Subcutaneous adipose tissue (tissue), 4 donors: ENCODE measurements around the gene ATXN1. TPM values are rescaled to one million over a fixed set of nuclear protein-coding genes. Genes with fewer than 3 reads are reported as not detected.

Source experiments
- total RNA-seq, 4 donors: library from RNA; depleted of rRNA; stranded (reverse); fragments of >200 nt; gene quantifications; one replicate each; pipeline ENCODE4 v1.1.0, GENCODE V29; 2016
- TF ChIP-seq, protein P1 (sequence below): fragments of 450-650 bp; IDR thresholded peaks from one replicate; pipeline ENCODE4 v1.5.1; 2016; ENCODE audit warnings: low read depth, mild to moderate bottlenecking, control low read depth, antibody characterized with exemption, moderate library complexity

Gene ATXN1
- total RNA-seq, 4 donors from 2014 or later = 27.1 to 35.6 (median 35.1) TPM

DNA sequence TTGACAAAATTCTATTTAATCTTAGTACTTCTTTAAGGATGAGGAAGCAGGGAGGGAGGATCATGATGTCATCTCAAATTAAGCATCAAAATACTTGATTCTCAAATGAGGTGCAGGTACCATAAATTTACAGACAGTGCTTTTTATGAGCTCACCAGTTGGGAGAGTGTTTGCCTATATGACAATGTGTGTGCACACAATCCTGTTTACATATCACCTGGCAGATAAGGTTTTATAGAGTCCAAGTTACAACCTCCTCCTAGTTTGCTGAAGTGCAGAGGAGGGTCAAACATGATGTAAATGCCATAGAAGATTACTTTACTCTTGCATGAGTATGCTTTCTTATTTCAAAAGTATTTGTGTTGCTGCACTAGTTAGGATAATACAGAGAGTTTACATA is 6.4 kb downstream of the ATXN1 start:
- TF ChIP-seq, protein P1, sequence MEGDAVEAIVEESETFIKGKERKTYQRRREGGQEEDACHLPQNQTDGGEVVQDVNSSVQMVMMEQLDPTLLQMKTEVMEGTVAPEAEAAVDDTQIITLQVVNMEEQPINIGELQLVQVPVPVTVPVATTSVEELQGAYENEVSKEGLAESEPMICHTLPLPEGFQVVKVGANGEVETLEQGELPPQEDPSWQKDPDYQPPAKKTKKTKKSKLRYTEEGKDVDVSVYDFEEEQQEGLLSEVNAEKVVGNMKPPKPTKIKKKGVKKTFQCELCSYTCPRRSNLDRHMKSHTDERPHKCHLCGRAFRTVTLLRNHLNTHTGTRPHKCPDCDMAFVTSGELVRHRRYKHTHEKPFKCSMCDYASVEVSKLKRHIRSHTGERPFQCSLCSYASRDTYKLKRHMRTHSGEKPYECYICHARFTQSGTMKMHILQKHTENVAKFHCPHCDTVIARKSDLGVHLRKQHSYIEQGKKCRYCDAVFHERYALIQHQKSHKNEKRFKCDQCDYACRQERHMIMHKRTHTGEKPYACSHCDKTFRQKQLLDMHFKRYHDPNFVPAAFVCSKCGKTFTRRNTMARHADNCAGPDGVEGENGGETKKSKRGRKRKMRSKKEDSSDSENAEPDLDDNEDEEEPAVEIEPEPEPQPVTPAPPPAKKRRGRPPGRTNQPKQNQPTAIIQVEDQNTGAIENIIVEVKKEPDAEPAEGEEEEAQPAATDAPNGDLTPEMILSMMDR = no peak

DNA sequence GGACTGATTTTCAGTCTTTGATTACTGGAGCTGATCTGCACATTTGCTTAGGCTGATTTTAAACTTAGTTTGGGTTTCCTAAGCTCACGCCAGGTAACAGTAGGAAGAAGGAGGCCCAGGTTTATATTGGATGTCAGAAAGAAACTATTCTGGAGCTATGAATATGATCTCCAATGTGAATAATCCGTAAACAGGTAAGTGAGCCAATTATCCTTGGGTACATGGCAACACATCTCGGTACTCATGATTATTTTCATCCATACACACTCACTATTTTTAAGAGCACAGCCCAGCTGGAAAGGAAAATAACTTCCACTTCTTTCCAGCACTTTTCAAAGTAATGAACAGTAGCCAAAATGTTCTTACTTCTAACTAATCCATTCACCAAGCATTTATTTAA is 7.0 kb downstream of the ATXN1 start:
- TF ChIP-seq, protein P1 = no peak

DNA sequence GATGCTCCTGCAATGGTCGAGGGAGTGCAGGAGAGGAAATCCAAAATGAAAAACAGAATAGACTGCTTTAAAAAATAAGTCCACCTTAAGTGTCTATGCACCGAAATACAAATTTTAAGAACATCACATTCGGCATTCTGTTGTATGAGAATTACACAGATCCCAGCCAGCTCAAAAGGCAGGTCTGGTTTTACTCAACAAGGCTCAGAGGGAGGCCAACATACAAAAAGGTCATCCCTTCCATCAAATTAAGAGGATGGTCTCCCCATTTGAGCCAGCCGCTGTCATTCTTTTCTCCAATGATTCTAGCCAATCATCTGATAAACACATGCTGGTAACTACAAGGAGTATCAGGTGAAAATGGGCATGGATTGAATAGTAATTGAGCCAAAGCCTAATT is 7.9 kb downstream of the ATXN1 start:
- TF ChIP-seq, protein P1 = no peak

DNA sequence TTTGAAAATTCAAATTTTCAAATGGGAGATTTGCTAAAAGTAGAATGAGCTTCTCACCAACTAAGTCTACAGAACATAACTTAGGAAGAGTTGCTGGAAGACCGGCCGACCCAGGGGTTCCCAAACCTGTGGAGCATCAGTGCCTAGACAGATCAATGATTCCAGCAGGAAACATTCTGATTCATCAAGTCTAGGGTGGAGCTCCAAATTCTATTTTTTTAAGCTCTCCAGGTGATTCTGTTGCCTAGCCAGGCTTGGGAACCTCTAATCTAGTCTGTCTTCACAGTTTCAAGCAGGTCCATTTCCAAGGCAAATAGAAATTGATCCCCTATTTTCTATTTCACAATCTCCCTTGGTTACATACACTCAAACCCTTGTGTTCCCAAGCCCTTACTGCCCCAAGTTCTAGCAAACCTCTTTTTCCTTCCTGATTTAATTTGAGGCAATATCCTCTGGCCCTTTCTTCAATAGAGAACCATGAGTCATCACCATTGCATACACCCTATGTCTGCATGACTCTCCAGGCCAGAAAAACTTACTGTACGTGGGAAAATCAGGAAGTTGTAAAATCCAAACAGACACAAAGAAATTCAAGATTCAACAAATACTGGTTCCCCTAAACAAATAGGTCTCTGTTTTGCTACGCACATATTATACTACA is 8.9 kb downstream of the ATXN1 start:
- TF ChIP-seq, protein P1 = no peak

DNA sequence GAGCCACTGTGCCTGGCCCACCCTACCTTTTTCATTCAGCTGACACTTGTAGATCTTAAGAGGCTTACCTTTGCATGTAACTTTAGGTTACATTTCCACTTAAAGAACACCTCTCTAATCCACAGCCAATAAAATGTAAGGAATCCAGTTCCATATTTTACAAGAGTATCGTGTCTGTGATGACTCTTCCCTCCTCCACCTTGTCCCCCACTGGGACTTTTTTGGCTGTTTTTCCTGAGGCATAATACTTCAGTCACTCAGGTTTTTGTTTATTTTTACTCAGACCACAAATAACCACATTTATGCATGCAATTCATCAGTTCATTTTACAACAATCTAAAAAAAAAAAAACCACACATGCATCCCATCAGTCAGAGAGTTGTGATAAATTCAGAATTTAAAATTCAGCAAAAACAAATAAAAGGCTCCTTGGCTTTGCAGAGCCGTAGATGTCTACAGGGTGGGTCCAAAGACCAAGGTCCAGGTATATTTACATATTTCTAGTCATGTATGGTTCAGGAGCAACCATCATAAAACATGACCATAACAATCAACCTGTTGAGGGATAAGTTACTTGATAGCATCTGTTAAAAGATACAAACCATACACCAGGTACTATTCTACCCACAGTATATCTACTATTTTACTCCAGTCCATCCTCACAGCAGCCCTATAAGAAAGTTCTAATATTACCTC is 9.9 kb downstream of the ATXN1 start:
- TF ChIP-seq, protein P1 = no peak

GRCh38 chr6:16750566-16750965 is 10.7 kb downstream of the ATXN1 start:
- TF ChIP-seq, protein P1 = no peak
